GM19023 (cell line): ENCODE data around the gene HNRNPLL.
"Not testable (repeated sequence)": the region's sequence is repeated elsewhere in the genome, so short reads cannot be mapped to it uniquely, and the experiment has no call there.

Experiments used
- ATAC-seq: cut with Tn5 transposase; IDR thresholded peaks from one replicate; pipeline ENCODE4 v1.9.1; 2021; ENCODE audit warnings: mild to moderate bottlenecking, moderate library complexity; ENCODE audit not compliant: unreplicated experiment

HNRNPLL gene

GRCh38 chr2:38620282-38620977, 17.7 kb upstream of the HNRNPLL start:
- ATAC-seq: no peak

DNA sequence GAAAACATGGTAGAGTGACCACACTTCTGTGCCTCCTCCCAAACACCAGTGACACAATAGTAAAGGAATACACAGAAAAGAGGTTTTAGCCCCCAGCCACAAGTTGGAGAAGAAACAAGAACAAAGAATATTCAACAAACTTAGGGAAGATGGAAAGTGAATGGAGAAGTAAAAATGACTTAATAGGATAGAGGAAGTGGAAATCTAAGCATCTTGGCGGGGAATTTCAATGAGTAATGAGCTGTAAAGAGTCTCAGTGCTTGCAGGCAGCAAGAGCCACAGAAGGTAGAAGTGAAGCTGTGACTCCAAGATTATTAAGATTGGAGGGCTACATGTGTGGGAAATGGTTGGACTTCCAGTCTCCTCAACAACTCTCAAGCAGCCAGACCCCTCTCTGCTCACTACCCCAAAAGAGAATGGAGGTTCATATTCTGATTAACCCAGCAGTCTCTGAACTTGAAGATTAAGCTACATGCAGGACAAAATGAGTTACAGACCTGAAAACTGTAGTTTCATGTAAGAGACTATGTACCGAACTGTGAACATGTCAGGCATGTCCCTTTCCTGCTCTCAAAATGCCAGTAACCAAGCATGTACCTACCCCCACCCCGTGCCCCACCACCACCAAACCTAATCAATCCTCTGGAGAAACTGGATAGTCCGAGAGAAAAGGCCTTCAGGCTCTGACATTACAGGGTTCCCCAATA, 16.9 kb upstream of the HNRNPLL start:
- ATAC-seq: no peak

DNA sequence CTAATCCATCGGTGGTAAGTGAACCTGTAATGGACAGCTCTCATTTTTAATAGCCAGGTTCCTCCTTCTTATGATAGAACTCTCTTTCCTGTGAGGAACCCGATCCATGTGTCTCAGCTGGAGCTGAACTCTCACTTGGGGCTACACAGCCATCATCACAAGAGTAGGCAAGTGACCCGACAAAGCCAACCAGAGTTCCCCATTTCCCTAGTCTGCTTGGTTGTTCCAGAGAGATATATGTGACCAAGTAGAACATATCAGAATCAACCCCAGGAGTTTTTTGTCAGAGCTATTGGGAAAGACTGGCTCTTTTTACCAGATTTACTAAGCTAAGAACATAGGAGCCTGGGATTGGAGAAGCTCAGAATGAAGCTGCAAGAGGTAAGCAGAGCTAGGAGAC, 14.6 kb upstream of the HNRNPLL start:
- no peak for ATAC-seq

GRCh38 chr2:38615237-38615636, 12.5 kb upstream of the HNRNPLL start:
- no peak for ATAC-seq

- ATAC-seq: no peak
These were observed 11.1 kb upstream of the HNRNPLL start for GRCh38 chr2:38613849-38614213.

GRCh38 chr2:38613126-38613848, 10.6 kb upstream of the HNRNPLL start:
- no peak for ATAC-seq

DNA sequence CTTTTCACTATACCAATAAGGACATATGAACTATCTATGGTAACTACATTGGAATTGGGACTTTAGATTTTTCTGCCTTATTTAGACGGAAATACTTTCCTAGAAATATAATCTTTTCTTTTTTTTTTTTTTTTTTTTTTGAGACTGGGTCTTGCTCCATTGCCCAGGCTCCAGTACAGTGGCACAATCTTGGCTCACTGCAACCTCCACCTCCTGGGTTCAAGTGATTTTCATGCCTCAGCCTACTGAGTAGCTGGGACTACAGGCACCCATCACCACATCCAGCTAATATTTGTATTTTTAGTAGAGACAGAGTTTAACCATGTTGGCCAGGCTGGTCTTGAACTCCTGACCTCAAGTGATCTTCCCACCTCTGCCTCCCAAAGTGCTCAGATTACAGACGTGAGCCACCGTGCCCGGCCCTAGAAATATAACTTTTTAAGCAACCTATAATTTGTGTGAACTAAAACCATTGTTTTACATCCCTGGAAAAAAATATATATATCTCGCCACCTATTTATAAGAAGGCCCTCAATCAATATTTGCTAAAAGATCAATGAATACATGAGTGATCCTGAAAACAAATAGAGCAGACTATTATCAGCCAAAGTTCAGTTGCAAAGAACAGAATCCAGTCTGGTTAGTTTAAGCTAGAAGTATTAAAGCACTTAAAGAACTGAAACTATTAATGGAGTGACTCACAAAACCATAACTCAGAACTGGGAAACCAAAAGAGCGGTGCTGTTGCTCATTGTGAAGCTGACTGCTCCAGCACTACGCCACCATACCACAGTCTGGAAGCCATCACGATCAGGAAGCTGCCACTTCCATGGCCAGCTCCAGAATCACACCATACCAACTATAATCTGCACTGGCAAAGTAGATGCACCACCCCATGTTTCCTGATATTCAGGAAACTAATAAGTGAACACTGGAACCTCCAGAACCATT, 8.4 kb upstream of the HNRNPLL start:
- peak; percentile 56 for ATAC-seq

- not testable (repeated sequence) for ATAC-seq
These were observed 6.5 kb upstream of the HNRNPLL start for GRCh38 chr2:38609246-38609645.

DNA sequence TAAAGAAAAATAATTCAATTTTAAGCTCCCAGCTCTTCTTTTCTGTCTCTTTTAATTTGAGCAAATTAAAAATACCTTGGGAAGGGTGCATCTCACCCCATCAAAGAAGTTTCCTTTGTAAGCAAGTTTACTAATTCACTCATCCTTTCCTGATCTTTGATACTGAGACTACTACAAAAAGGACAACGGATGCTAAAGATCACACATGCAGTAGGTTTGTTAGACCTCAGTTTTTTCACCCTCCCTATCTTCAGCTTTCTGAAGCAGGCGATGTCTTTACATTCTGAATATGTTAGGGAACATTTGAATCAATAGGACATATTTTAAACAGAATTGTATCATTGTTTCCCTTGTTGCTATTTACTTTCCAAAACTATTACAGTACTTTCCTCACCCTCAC, 6.0 kb upstream of the HNRNPLL start:
- no peak for ATAC-seq

DNA sequence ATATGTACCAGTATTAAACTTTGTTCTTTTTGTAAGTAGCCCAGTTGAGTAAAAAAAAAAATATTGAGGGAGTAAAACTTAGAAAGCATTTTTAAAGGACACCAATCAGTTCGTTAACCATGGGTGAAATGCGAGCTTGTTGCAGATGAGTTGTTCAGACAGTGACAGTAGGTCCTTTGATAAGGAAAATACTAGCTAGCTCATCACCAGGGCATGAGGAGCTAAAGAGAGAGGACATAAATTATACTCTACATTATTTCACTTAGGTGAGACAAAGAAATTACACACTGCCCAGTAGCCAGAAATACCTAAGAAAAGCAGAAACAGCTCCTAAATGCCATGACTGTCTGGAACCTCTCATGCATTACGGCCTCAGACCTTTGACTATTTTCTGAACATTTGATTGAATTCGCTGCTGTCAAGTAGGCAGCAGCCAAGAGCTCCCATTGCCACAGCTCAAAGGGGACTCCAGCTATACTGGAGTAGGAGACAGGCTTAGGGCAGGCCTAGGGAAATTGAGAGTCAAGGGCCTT, 2.6 kb upstream of the HNRNPLL start:
- no peak for ATAC-seq

- ATAC-seq: peak; percentile 49
These were observed 918 bp upstream of the HNRNPLL start for GRCh38 chr2:38603402-38604290.

DNA sequence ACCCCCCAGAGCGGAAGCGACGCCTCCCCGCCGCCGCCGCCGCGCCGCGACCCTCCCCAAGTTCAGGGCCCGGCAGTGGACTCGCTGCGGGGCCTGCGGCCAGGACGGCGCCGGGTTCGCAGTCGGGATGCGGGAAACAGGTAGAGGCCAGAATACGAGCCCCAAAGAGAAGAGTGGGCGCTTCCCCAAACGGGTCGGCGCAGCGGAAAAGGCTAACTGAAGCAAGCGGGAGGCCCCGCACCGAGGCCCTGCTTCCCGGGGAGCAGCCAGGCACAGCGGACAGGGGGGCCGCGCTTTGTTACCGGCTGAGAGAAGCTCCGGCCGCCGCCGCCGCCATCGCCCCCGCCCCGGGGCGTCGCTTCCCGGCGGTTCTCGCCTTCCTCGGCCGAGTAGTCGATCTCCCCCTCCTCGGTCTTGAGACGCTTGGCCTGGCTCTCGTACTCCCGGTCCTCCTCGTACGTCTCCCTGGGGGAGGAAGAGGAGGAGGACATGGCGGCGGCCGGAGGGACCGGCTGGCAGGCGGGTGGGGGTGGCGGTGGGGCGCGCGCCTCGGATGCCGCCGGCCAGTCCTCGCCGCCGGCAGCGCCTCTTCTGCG, 494 bp downstream of the HNRNPLL start:
- ATAC-seq: peak; percentile 30

- no peak for ATAC-seq
These were observed 1.1 kb downstream of the HNRNPLL start for GRCh38 chr2:38601463-38602135.

- no peak for ATAC-seq
These were observed 1.7 kb downstream of the HNRNPLL start for GRCh38 chr2:38600921-38601455.

DNA sequence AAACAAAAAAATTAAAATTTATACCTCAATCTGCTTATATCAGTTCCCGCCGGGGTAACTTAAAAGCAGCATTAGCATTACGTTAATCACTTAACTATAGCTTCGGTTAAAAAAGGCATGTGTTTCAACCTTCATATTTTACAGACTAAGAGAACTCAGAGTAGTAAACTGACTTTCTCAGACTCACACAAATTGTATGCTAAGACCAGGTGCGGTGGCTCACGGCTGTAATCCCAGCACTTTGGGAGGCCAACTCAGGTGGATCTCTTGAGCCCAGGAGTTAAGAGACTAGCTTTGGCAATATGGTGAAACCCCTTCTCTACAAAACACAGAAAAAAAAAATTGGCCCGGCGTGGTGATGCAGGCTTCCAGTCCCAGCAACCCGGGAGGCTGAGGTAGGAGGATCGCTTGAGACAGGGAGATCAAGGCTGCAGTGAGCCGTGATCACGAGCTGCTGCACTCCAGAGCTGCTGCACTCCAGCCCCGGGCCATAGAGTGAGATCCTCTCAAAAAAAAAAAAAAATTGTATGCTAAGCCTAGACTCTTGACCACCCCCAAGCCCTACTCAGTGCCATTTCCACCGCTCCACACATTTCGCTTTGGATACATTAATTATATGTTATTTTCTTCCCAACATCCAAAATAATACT, 2.4 kb downstream of the HNRNPLL start:
- ATAC-seq: no peak

DNA sequence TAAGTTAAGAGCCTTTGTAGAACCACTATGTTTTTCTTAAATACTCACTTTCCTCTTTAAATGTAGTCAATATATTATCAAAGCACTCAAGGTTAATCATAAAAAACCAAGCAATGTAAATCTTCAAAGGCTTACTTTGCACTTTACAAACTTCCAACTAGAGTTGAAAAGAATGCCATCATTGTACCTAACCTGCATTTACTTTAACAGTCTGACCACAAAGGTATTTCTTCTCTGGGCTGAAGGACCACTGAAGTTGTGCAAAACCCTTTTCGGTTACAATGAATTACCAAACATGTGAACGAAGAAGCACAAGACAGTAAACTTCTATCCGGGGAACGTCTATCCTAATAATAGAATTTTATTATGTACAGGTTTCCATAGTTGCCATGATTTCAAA, 3.0 kb downstream of the HNRNPLL start:
- ATAC-seq: no peak

GRCh38 chr2:38598991-38599295, 3.8 kb downstream of the HNRNPLL start:
- no peak for ATAC-seq
